Thymus (tissue), 11 donors: ENCODE data around the gene HLA-DRB1. TPM values are rescaled to one million over a fixed set of nuclear protein-coding genes. Genes with fewer than 3 reads are reported as not detected.

Experiments used
- DNase-seq, 9 donors: peaks; one replicate each; pipeline ENCODE4 v3.0.0-alpha.2; 2013; ENCODE audit warnings: low spot score in 9 of 9, low read depth in 6 of 9, missing footprints in 1 of 9
- H3K27ac ChIP-seq, 2 donors: one replicate each; pipeline ENCODE4 v1.5.1; 2013; ENCODE audit warnings: control low read depth in 1 of 2, low read depth in 1 of 2, low read length in 1 of 2, mild to moderate bottlenecking in 1 of 2, moderate library complexity in 1 of 2
- H3K27me3 ChIP-seq, 2 donors: one replicate each; pipeline ENCODE4 v1.5.1; 2013; ENCODE audit warnings: low read length in 1 of 2; ENCODE audit not compliant: control insufficient read depth in 2 of 2, insufficient read depth in 1 of 2
- H3K36me3 ChIP-seq, 2 donors: one replicate each; pipeline ENCODE4 v1.5.1; 2013; ENCODE audit warnings: low read length in 1 of 2, mild to moderate bottlenecking in 1 of 2, moderate library complexity in 1 of 2; ENCODE audit not compliant: control insufficient read depth in 2 of 2, insufficient read depth in 2 of 2
- H3K4me1 ChIP-seq, 2 donors: one replicate each; pipeline ENCODE4 v1.5.1; 2013; ENCODE audit warnings: low read length in 2 of 2; ENCODE audit not compliant: control insufficient read depth in 2 of 2, insufficient read depth in 2 of 2
- H3K4me3 ChIP-seq, 2 donors: one replicate each; pipeline ENCODE4 v1.5.1; 2013; ENCODE audit warnings: low read length in 2 of 2, control low read depth in 1 of 2, mild to moderate bottlenecking in 1 of 2
- H3K9me3 ChIP-seq, 2 donors: one replicate each; pipeline ENCODE4 v1.5.1; 2013; ENCODE audit warnings: low read length in 1 of 2, mild to moderate bottlenecking in 1 of 2; ENCODE audit not compliant: control insufficient read depth in 2 of 2, insufficient read depth in 1 of 2
- WGBS: extraction: QIAGEN DNeasy Blood & Tissue Kit; methylation state at CpG from one replicate; pipeline ENCODE4 v1.1.7; 2013; 5-methylcytosine and 5-hydroxymethylcytosine counted together
- polyA plus RNA-seq: library from polyadenylated mRNA; stranded (reverse); fragments of 200-250 nt; gene quantifications from one replicate; pipeline ENCODE4 v1.2.3, GENCODE V29; 2013
- total RNA-seq: library from RNA; stranded (reverse); fragments of 120-200 nt; gene quantifications from one replicate; pipeline ENCODE4 v1.2.4, GENCODE V29; 2013
- donor health status: healthy.

Gene HLA-DRB1
- total and polyA plus RNA-seq, 2 donors, result 501 to 685 TPM

GRCh38 chr6:32627249-32627648 is 37.6 kb upstream of the HLA-DRB1 start:
- DNase-seq, result no peak
- Histone ChIP-seq H3K9me3 (no peaks in the 10 kb centered on the region), H3K36me3 (no peaks in the 10 kb centered on the region), H3K27me3 (no peaks in the 10 kb centered on the region), H3K4me3 (no peak overlapping the region), H3K4me1 (peaks cover 0 to 8% of the 10 kb centered on the region in 2 donors), H3K27ac (no peak overlapping the region)
- WGBS, result 0% methylated on average over 1 of the region's 3 CpGs

GRCh38 chr6:32625137-32625536 is 35.5 kb upstream of the HLA-DRB1 start:
- Histone ChIP-seq H3K27me3 (no peaks in the 10 kb centered on the region), H3K4me3 (no peak overlapping the region), H3K27ac (peak overlapping the region in 1 of 2 donors; percentile 38), H3K36me3 (no peaks in the 10 kb centered on the region), H3K4me1 (peaks cover 0 to 12% of the 10 kb centered on the region in 2 donors), H3K9me3 (no peaks in the 10 kb centered on the region)
- WGBS, result 23% methylated on average over 5 of the region's 5 CpGs
- DNase-seq, result no peak

- no peak overlapping the region for H3K4me3 ChIP-seq
- no peaks in the 10 kb centered on the region for H3K36me3 ChIP-seq
- H3K4me1 ChIP-seq, result peaks cover 0 to 12% of the 10 kb centered on the region in 2 donors
- H3K27me3 ChIP-seq, result no peaks in the 10 kb centered on the region
- no peaks in the 10 kb centered on the region for H3K9me3 ChIP-seq
- DNase-seq, result no peak
- H3K27ac ChIP-seq, result no peak overlapping the region
- 5% methylated on average over 1 of the region's 3 CpGs for WGBS
These were observed 34.9 kb upstream of the HLA-DRB1 start for GRCh38 chr6:32624565-32624964.

GRCh38 chr6:32623693-32624092 is 34.0 kb upstream of the HLA-DRB1 start:
- peak in 1 of 9 donors; percentile 47 for DNase-seq
- peaks cover 0 to 12% of the 10 kb centered on the region in 2 donors for H3K4me1 ChIP-seq
- no peaks in the 10 kb centered on the region for H3K36me3 ChIP-seq
- H3K4me3 ChIP-seq, result no peak overlapping the region
- H3K9me3 ChIP-seq, result no peaks in the 10 kb centered on the region
- H3K27ac ChIP-seq, result no peak overlapping the region
- no peaks in the 10 kb centered on the region for H3K27me3 ChIP-seq

GRCh38 chr6:32622545-32623401 is 33.1 kb upstream of the HLA-DRB1 start:
- DNase-seq, result peak in 4 of 9 donors; percentile 36 to 79 (median 44)

GRCh38 chr6:32621372-32621771 is 31.7 kb upstream of the HLA-DRB1 start:
- H3K9me3 ChIP-seq, result peaks cover 0 to 4% of the 10 kb centered on the region in 2 donors
- no peak overlapping the region for H3K27ac ChIP-seq
- H3K27me3 ChIP-seq, result no peaks in the 10 kb centered on the region
- no peak overlapping the region for H3K4me3 ChIP-seq
- no peak for DNase-seq
- WGBS, result 52% methylated on average over 3 of the region's 3 CpGs
- H3K36me3 ChIP-seq, result no peaks in the 10 kb centered on the region
- peaks cover 0 to 12% of the 10 kb centered on the region in 2 donors for H3K4me1 ChIP-seq

More at GRCh38 chr6:32622545-32623401, 33.1 kb upstream of the HLA-DRB1 start:
- 0% methylated on average over 1 of the region's 1 CpG for WGBS
- Histone ChIP-seq H3K4me3 (no peak overlapping the region), H3K36me3 (no peaks in the 10 kb centered on the region), H3K27me3 (no peaks in the 10 kb centered on the region), H3K27ac (peak overlapping the region in 1 of 2 donors; percentile 20), H3K4me1 (peaks cover 0 to 12% of the 10 kb centered on the region in 2 donors), H3K9me3 (peaks cover 0 to 4% of the 10 kb centered on the region in 2 donors)

- DNase-seq, result no peak
- Histone ChIP-seq H3K36me3 (no peaks in the 10 kb centered on the region), H3K9me3 (peaks cover 0 to 4% of the 10 kb centered on the region in 2 donors), H3K4me1 (peaks cover 0 to 8% of the 10 kb centered on the region in 2 donors), H3K4me3 (no peak overlapping the region), H3K27me3 (no peaks in the 10 kb centered on the region), H3K27ac (no peak overlapping the region)
- 43% methylated on average over 1 of the region's 1 CpG for WGBS
These were observed 28.1 kb upstream of the HLA-DRB1 start for GRCh38 chr6:32617751-32618150.

GRCh38 chr6:32615885-32616532 is 26.4 kb upstream of the HLA-DRB1 start:
- Histone ChIP-seq H3K36me3 (no peaks in the 10 kb centered on the region), H3K9me3 (peaks cover 0 to 4% of the 10 kb centered on the region in 2 donors), H3K27ac (no peak overlapping the region), H3K4me3 (no peak overlapping the region), H3K27me3 (no peaks in the 10 kb centered on the region), H3K4me1 (no peaks in the 10 kb centered on the region)
- no peak for DNase-seq
- WGBS, result 50% methylated on average over 3 of the region's 3 CpGs
